Tibial artery (tissue), 4 donors: ENCODE measurements around the gene ASCC2.
A peak's percentile ranks its signal among the peaks of the same experiment; 100 is the strongest.
"Not testable (repeated sequence)": the region's sequence is repeated elsewhere in the genome, so short reads cannot be mapped to it uniquely, and the experiment has no call there.

ENCODE experiments used
- DNase-seq, 2 donors: peaks; one replicate each; pipeline ENCODE4 v3.0.0-alpha.2; 2019
- H3K27ac ChIP-seq, 2 donors: fragments of 200-600 bp; sonication (generic) in 1 of 2; 1 replicate in 1 of 2; 2 replicates in 1 of 2; pipeline ENCODE4 v1.5.1; 2018 to 2019; ENCODE audit warnings: mild to moderate bottlenecking in 1 of 2
- H3K27me3 ChIP-seq, 2 donors: fragments of 200-600 bp; sonication (generic) in 1 of 2; one replicate each; pipeline versions ENCODE4 v1.5.1 to v1.6.0; 2016 to 2019
- H3K36me3 ChIP-seq, 3 donors: fragments of 200-600 bp; sonication (generic) in 2 of 3; one replicate each; pipeline ENCODE4 v1.5.1; 2016 to 2019; ENCODE audit warnings: mild to moderate bottlenecking in 2 of 3
- H3K4me1 ChIP-seq, 4 donors: fragments of 200-600 bp; sonication (generic) in 2 of 4; 1 replicate in 3 of 4; 2 replicates in 1 of 4; pipeline ENCODE4 v1.5.1; 2016 to 2019
- H3K4me3 ChIP-seq, 2 donors: fragments of 200-600 bp; sonication (generic) in 1 of 2; 1 replicate in 1 of 2; 2 replicates in 1 of 2; pipeline ENCODE4 v1.5.1; 2018 to 2019; ENCODE audit warnings: mild to moderate bottlenecking in 2 of 2
- H3K9me3 ChIP-seq, 3 donors: fragments of 200-600 bp; sonication (generic) in 1 of 3; one replicate each; pipeline ENCODE4 v1.5.1; 2016 to 2019
- CTCF ChIP-seq, 2 experiments: fragments of 200-600 bp in 1 of 2; fragments of 450-650 bp in 1 of 2; IDR thresholded peaks; one replicate each; pipeline ENCODE4 v1.5.1; 2017 to 2019; ENCODE audit warnings: antibody characterized with exemption in 2 of 2, mild to moderate bottlenecking in 1 of 2, moderate library complexity in 1 of 2
- intact Hi-C: fragments of 100-400 bp; cut with DNase I; formaldehyde crosslinking; loops from one replicate; pipeline ENCODE4 v1.15.0; 2023; ENCODE audit warnings: low total_unique reads

Gene ASCC2

GRCh38 chr22:29840498-29840897 is 2.4 kb upstream of the ASCC2 start:
- Histone ChIP-seq H3K27ac (no peak overlapping the region), H3K36me3 (no peaks in the 10 kb centered on the region), H3K4me1 (peaks cover 0 to 22% (median 11%) of the 10 kb centered on the region in 4 donors), H3K9me3 (no peaks in the 10 kb centered on the region), H3K27me3 (no peaks in the 10 kb centered on the region), H3K4me3 (no peak overlapping the region)
- intact Hi-C loops, result no loop called here
- DNase-seq, result no peak
- TF ChIP-seq CTCF (IDR thresholded peaks at IDR 0.05), result no peak

- no peak for TF ChIP-seq CTCF (IDR thresholded peaks at IDR 0.05)
- H3K27me3 ChIP-seq, result no peaks in the 10 kb centered on the region
- H3K4me1 ChIP-seq, result peaks cover 0 to 22% (median 11%) of the 10 kb centered on the region in 4 donors
- intact Hi-C loops, result loop anchor here (5.0 to 10.0 kb wide), 2 partner anchors 72 to 166 kb away; partner anchors contain the start of genes UQCR10 and ZMAT5
- DNase-seq, result no peak
- H3K36me3 ChIP-seq, result peaks cover 0 to 10% (median 6%) of the 10 kb centered on the region in 3 donors
- no peak overlapping the region for H3K4me3 ChIP-seq
- peak overlapping the region; percentile 66 to 83 for H3K27ac ChIP-seq
- H3K9me3 ChIP-seq, result no peaks in the 10 kb centered on the region
These were observed 965 bp upstream of the ASCC2 start for GRCh38 chr22:29839039-29839438.

- TF ChIP-seq CTCF (IDR thresholded peaks at IDR 0.05), result no peak
- H3K27ac ChIP-seq, result peak overlapping the region; percentile 66 to 83
- no peak for DNase-seq
These were observed 504 bp upstream of the ASCC2 start for GRCh38 chr22:29838599-29838956.

GRCh38 chr22:29836791-29837370 is 1.2 kb downstream of the ASCC2 start:
- not testable (repeated sequence) for H3K27ac ChIP-seq, DNase-seq, H3K9me3 ChIP-seq, H3K27me3 ChIP-seq
- peaks cover 0 to 29% (median 19%) of the 10 kb centered on the region in 3 donors for H3K36me3 ChIP-seq
- H3K4me1 ChIP-seq, result peaks cover 0 to 22% (median 11%) of the 10 kb centered on the region in 4 donors
- intact Hi-C loops, result loop anchor here (5.0 to 10.0 kb wide), 2 partner anchors 70 to 168 kb away; partner anchors contain the start of genes UQCR10 and ZMAT5
- H3K4me3 ChIP-seq, result peak overlapping the region; percentile 89 to 99

More at GRCh38 chr22:29838599-29838956, 504 bp upstream of the ASCC2 start:
- Histone ChIP-seq H3K27me3 (no peaks in the 10 kb centered on the region), H3K36me3 (peaks cover 0 to 15% (median 10%) of the 10 kb centered on the region in 3 donors), H3K4me3 (peak overlapping the region; percentile 89 to 99), H3K4me1 (peaks cover 0 to 22% (median 11%) of the 10 kb centered on the region in 4 donors), H3K9me3 (no peaks in the 10 kb centered on the region)
- intact Hi-C loops, result loop anchor here (5.0 to 10.0 kb wide), 2 partner anchors 71 to 166 kb away; partner anchors contain the start of genes UQCR10 and ZMAT5

GRCh38 chr22:29834046-29834445 is 4.0 kb downstream of the ASCC2 start:
- no peaks in the 10 kb centered on the region for H3K27me3 ChIP-seq
- intact Hi-C loops, result loop anchor here (10.0 kb wide), 1 partner anchor 171 kb away; no protein-coding TSS in a partner anchor
- H3K27ac ChIP-seq, result no peak overlapping the region
- DNase-seq, result no peak
- no peaks in the 10 kb centered on the region for H3K9me3 ChIP-seq
- peaks cover 12 to 57% (median 45%) of the 10 kb centered on the region in 3 donors for H3K36me3 ChIP-seq
- TF ChIP-seq CTCF (IDR thresholded peaks at IDR 0.05), result no peak
- H3K4me1 ChIP-seq, result peaks cover 0 to 22% (median 11%) of the 10 kb centered on the region in 4 donors
- no peak overlapping the region for H3K4me3 ChIP-seq

GRCh38 chr22:29833392-29833965 is 4.6 kb downstream of the ASCC2 start:
- Histone ChIP-seq H3K4me1 (peaks cover 0 to 17% (median 9%) of the 10 kb centered on the region in 4 donors), H3K27me3 (no peaks in the 10 kb centered on the region), H3K4me3 (no peak overlapping the region), H3K9me3 (no peaks in the 10 kb centered on the region), H3K36me3 (peaks cover 12 to 63% (median 51%) of the 10 kb centered on the region in 3 donors), H3K27ac (no peak overlapping the region)
- no peak for DNase-seq
- no peak for TF ChIP-seq CTCF (IDR thresholded peaks at IDR 0.05)
- intact Hi-C loops, result loop anchor here (10.0 kb wide), 1 partner anchor 171 kb away; no protein-coding TSS in a partner anchor
